DOHH2 (cell line): ENCODE measurements around the gene FAAH.

Experiments
- H3F3A ChIP-seq: fragments of 200-600 bp; sonication (generic), shearing (Covaris generic); 2 replicates; pipeline ENCODE4 v1.6.0; 2016; ENCODE audit warnings: antibody characterized with exemption, mild to moderate bottlenecking; ENCODE audit not compliant: control insufficient read depth, insufficient read depth
- H3K27ac ChIP-seq: fragments of 200-600 bp; sonication (generic); 2 replicates; pipeline ENCODE4 v1.5.1; 2014; ENCODE audit warnings: low read depth, mild to moderate bottlenecking, low read length, moderate library complexity
- H3K27me3 ChIP-seq: fragments of 200-600 bp; sonication (generic); 2 replicates; pipeline ENCODE4 v1.6.1; 2014; ENCODE audit warnings: mild to moderate bottlenecking, low read length, mixed read lengths; ENCODE audit not compliant: control insufficient read depth
- H3K36me3 ChIP-seq: fragments of 200-600 bp; sonication (generic); 2 replicates; pipeline ENCODE4 v1.6.1; 2014; ENCODE audit warnings: mild to moderate bottlenecking, low read length, moderate library complexity, mixed read lengths; ENCODE audit not compliant: control insufficient read depth
- H3K4me1 ChIP-seq: fragments of 200-600 bp; sonication (generic); 2 replicates; pipeline ENCODE4 v1.6.1; 2014; ENCODE audit warnings: mild to moderate bottlenecking, low read length, mixed read lengths; ENCODE audit not compliant: control insufficient read depth
- H3K4me2 ChIP-seq: fragments of 200-600 bp; sonication (generic); 2 replicates; pipeline ENCODE4 v1.6.0; 2014; ENCODE audit warnings: mild to moderate bottlenecking, low read length, moderate library complexity
- H3K4me3 ChIP-seq: fragments of 200-600 bp; sonication (generic); 2 replicates; pipeline ENCODE4 v1.5.1; 2014; ENCODE audit warnings: mild to moderate bottlenecking, low read length, mixed read lengths
- H3K79me2 ChIP-seq: fragments of 200-600 bp; sonication (generic); 2 replicates; pipeline ENCODE4 v1.6.1; 2014; ENCODE audit warnings: mild to moderate bottlenecking, low read length, mixed read lengths; ENCODE audit not compliant: control insufficient read depth
- H3K9me2 ChIP-seq: fragments of 200-600 bp; sonication (generic); replicated peaks from 2 replicates; pipeline ENCODE4 v1.6.1; 2014; ENCODE audit warnings: mild to moderate bottlenecking, low read length, mixed read lengths; ENCODE audit not compliant: control insufficient read depth
- H3K9me3 ChIP-seq: fragments of 200-600 bp; sonication (generic); 2 replicates; pipeline ENCODE4 v1.6.1; 2014; ENCODE audit warnings: antibody characterized with exemption, low read length, mixed read lengths; ENCODE audit not compliant: control insufficient read depth, insufficient read depth
- H4K20me1 ChIP-seq: fragments of 200-600 bp; sonication (generic); 2 replicates; pipeline ENCODE4 v1.6.0; 2014; ENCODE audit warnings: low read depth, mild to moderate bottlenecking, antibody characterized with exemption, low read length, moderate library complexity; ENCODE audit not compliant: control insufficient read depth, insufficient read depth
- CTCF ChIP-seq: fragments of 200-600 bp; sonication (generic); IDR thresholded peaks from one replicate; pipeline ENCODE4 v1.5.1; 2014; ENCODE audit warnings: antibody characterized with exemption, mild to moderate bottlenecking, low read depth, low read length; ENCODE audit not compliant: poor library complexity, severe bottlenecking
- EZH2phosphoT487 ChIP-seq: fragments of 200-600 bp; sonication (generic); IDR thresholded peaks from 2 replicates; pipeline ENCODE4 v1.6.1; 2017; ENCODE audit warnings: borderline replicate concordance, mild to moderate bottlenecking, antibody characterized with exemption, low read length, moderate library complexity, mixed read lengths

The FAAH gene

GRCh38 chr1:46455951-46456350, 61.8 kb downstream of the FAAH start:
- no peak for TF ChIP-seq EZH2phosphoT487
- TF ChIP-seq CTCF = no peak
- Histone ChIP-seq H3K27me3 (peaks cover 35% of the 10 kb centered on the region; the same call in 1 of the 2 replicates), H3K4me1 (no peaks in the 10 kb centered on the region), H3K4me3 (no peak overlapping the region), H3K79me2 (no peaks in the 10 kb centered on the region), H3K9me3 (no peaks in the 10 kb centered on the region), H3F3A (no peaks in the 10 kb centered on the region), H3K27ac (no peak overlapping the region), H3K4me2 (no peak overlapping the region), H3K9me2 (no peaks in the 10 kb centered on the region), H4K20me1 (no peaks in the 10 kb centered on the region), H3K36me3 (no peaks in the 10 kb centered on the region)

- no peak for TF ChIP-seq CTCF
- no peak for TF ChIP-seq EZH2phosphoT487
- Histone ChIP-seq H3K9me2 (no peaks in the 10 kb centered on the region), H4K20me1 (no peaks in the 10 kb centered on the region), H3F3A (no peaks in the 10 kb centered on the region), H3K4me3 (no peak overlapping the region), H3K27me3 (peaks cover 37% of the 10 kb centered on the region; the same call in 1 of the 2 replicates), H3K79me2 (no peaks in the 10 kb centered on the region), H3K36me3 (no peaks in the 10 kb centered on the region), H3K4me2 (no peak overlapping the region), H3K4me1 (no peaks in the 10 kb centered on the region), H3K27ac (no peak overlapping the region), H3K9me3 (no peaks in the 10 kb centered on the region)
Measured at GRCh38 chr1:46456411-46456963, 62.4 kb downstream of the FAAH start.

GRCh38 chr1:46457178-46457577, 63.1 kb downstream of the FAAH start:
- H4K20me1 ChIP-seq = no peaks in the 10 kb centered on the region
- no peaks in the 10 kb centered on the region for H3K9me2 ChIP-seq
- H3K4me1 ChIP-seq = no peaks in the 10 kb centered on the region
- TF ChIP-seq EZH2phosphoT487 (no peak), CTCF (no peak)
- no peaks in the 10 kb centered on the region for H3K9me3 ChIP-seq
- no peak overlapping the region for H3K27ac ChIP-seq
- H3K36me3 ChIP-seq = no peaks in the 10 kb centered on the region
- H3F3A ChIP-seq = no peaks in the 10 kb centered on the region
- no peak overlapping the region for H3K4me2 ChIP-seq
- H3K4me3 ChIP-seq = no peak overlapping the region
- peaks cover 40% of the 10 kb centered on the region; the same call in 1 of the 2 replicates for H3K27me3 ChIP-seq
- no peaks in the 10 kb centered on the region for H3K79me2 ChIP-seq
